GM23338 (cell line): ENCODE results near the gene CEP295NL. TPM values are rescaled to one million over a fixed set of nuclear protein-coding genes. Genes with fewer than 3 reads are reported as not detected.

Experiments used
- ATAC-seq: fragments of 200-7000 bp; cut with Tn5 transposase; 3 replicates; pipeline ENCODE4 v1.9.1; 2020
- DNase-seq: peaks from one replicate; pipeline ENCODE4 v3.0.0-alpha.2; 2015; ENCODE audit warnings: low spot score
- H2AFZ ChIP-seq: fragments of 200-600 bp; sonication (generic); 2 replicates; pipeline ENCODE4 v1.8.0; 2016; ENCODE audit warnings: antibody characterized with exemption, mild to moderate bottlenecking, moderate library complexity
- H3F3A ChIP-seq: fragments of 200-600 bp; sonication (generic); replicated peaks from 2 replicates; pipeline ENCODE4 v1.8.0; 2017; ENCODE audit warnings: antibody characterized with exemption, mixed run types, low read depth
- H3K27ac ChIP-seq: fragments of 200-600 bp; sonication (generic); 2 replicates; pipeline ENCODE4 v1.6.1; 2016; ENCODE audit warnings: low read depth
- H3K27me3 ChIP-seq: fragments of 200-600 bp; sonication (generic); 2 replicates; pipeline ENCODE4 v1.8.0; 2016; ENCODE audit warnings: mild to moderate bottlenecking, mixed run types, moderate library complexity; ENCODE audit not compliant: insufficient read depth
- H3K36me3 ChIP-seq: fragments of 200-600 bp; sonication (generic); 2 replicates; pipeline ENCODE4 v1.8.0; 2016; ENCODE audit warnings: mild to moderate bottlenecking; ENCODE audit not compliant: insufficient read depth
- H3K4me1 ChIP-seq: fragments of 200-600 bp; sonication (generic); 2 replicates; pipeline ENCODE4 v1.8.0; 2016; ENCODE audit warnings: mild to moderate bottlenecking, moderate library complexity; ENCODE audit not compliant: insufficient read depth
- H3K4me2 ChIP-seq: fragments of 200-600 bp; sonication (generic); 2 replicates; pipeline ENCODE4 v1.7.1; 2017; ENCODE audit warnings: mixed run types
- H3K4me3 ChIP-seq: fragments of 200-600 bp; sonication (generic); 2 replicates; pipeline ENCODE4 v1.6.1; 2016; ENCODE audit warnings: mixed run types
- H3K79me2 ChIP-seq: fragments of 200-600 bp; sonication (generic); replicated peaks from 2 replicates; pipeline ENCODE4 v1.8.0; 2017; ENCODE audit warnings: mild to moderate bottlenecking; ENCODE audit not compliant: insufficient read depth
- H3K9me2 ChIP-seq: fragments of 200-600 bp; sonication (generic); 2 replicates; pipeline ENCODE4 v1.8.0; 2017; ENCODE audit not compliant: insufficient read depth
- H4K20me1 ChIP-seq: fragments of 200-600 bp; sonication (generic); replicated peaks from 2 replicates; pipeline ENCODE4 v1.8.0; 2017; ENCODE audit warnings: mild to moderate bottlenecking; ENCODE audit not compliant: insufficient read depth
- H3K27ac Mint-ChIP-seq: 2 replicates; pipeline ENCODE4 v1.8.0; 2020; ENCODE audit warnings: inconsistent platforms, mild to moderate bottlenecking, moderate library complexity, mixed read lengths
- H3K27me3 Mint-ChIP-seq: 3 replicates; pipeline ENCODE4 v1.8.0; 2022; ENCODE audit warnings: low read depth, mild to moderate bottlenecking, moderate library complexity, mixed read lengths, inconsistent platforms; ENCODE audit not compliant: insufficient read depth, poor library complexity
- H3K36me3 Mint-ChIP-seq: 3 replicates; pipeline ENCODE4 v1.8.0; 2021; ENCODE audit warnings: low read depth, mild to moderate bottlenecking, inconsistent platforms, moderate library complexity, mixed read lengths
- H3K4me1 Mint-ChIP-seq: 3 replicates; pipeline ENCODE4 v1.8.0; 2020; ENCODE audit warnings: mild to moderate bottlenecking, inconsistent platforms, mixed read lengths
- H3K4me3 Mint-ChIP-seq: 3 replicates; pipeline ENCODE4 v1.8.0; 2021; ENCODE audit warnings: moderate library complexity, mild to moderate bottlenecking, inconsistent platforms, mixed read lengths
- H3K9me3 Mint-ChIP-seq: 3 replicates; pipeline ENCODE4 v1.8.0; 2020; ENCODE audit warnings: moderate library complexity, mild to moderate bottlenecking, inconsistent platforms, mixed read lengths
- CREB1 ChIP-seq: fragments of 250-450 bp; sonication (Bioruptor Pico); IDR thresholded peaks from 2 replicates; pipeline ENCODE4 v1.5.0; 2020; ENCODE audit warnings: low read depth, mild to moderate bottlenecking, moderate library complexity
- EZH2 ChIP-seq: fragments of 200-600 bp; sonication (generic); IDR thresholded peaks from one replicate; pipeline ENCODE4 v1.8.0; 2017; ENCODE audit warnings: antibody characterized with exemption, mild to moderate bottlenecking, low read depth; ENCODE audit not compliant: unreplicated experiment
- EZH2phosphoT487 ChIP-seq: fragments of 200-600 bp; sonication (generic); IDR thresholded peaks from one replicate; pipeline ENCODE4 v1.8.1; 2018; ENCODE audit warnings: antibody characterized with exemption; ENCODE audit not compliant: unreplicated experiment
- JUNB ChIP-seq: IDR thresholded peaks from one replicate; pipeline ENCODE4 v1.6.1; 2016; ENCODE audit warnings: antibody characterized with exemption; ENCODE audit not compliant: unreplicated experiment
- NANOG ChIP-seq: IDR thresholded peaks from 2 replicates; pipeline ENCODE4 v1.6.1; 2016; ENCODE audit warnings: antibody characterized with exemption, borderline replicate concordance
- POLR2AphosphoS5 ChIP-seq: IDR thresholded peaks from 2 replicates; pipeline ENCODE4 v1.6.1; 2016; ENCODE audit warnings: antibody characterized with exemption, low read depth
- STAT1 ChIP-seq: IDR thresholded peaks from one replicate; pipeline ENCODE4 v1.6.1; 2016; ENCODE audit warnings: antibody characterized with exemption; ENCODE audit not compliant: unreplicated experiment
- ZNF114 ChIP-seq: fragments of 250-450 bp; sonication (Bioruptor Pico); IDR thresholded peaks from 2 replicates; pipeline ENCODE4 v1.5.0; 2020; ENCODE audit warnings: mild to moderate bottlenecking, moderate library complexity
- ZNF331 ChIP-seq: fragments of 250-450 bp; sonication (Bioruptor Pico); IDR thresholded peaks from 2 replicates; pipeline ENCODE4 v1.5.0; 2020; ENCODE audit warnings: low read depth, mild to moderate bottlenecking, moderate library complexity
- polyA plus RNA-seq: library from polyadenylated mRNA; unstranded; fragments of >200 nt; fragmentation: Nextera tagmentation; extraction: Ambion mirVana; gene quantifications from 2 replicates; pipeline ENCODE4 v1.2.1, GENCODE V29; 2016
- total RNA-seq: library from RNA; depleted of rRNA; stranded (reverse); fragments of >200 nt; shearing (Covaris generic); gene quantifications from 2 replicates; pipeline ENCODE4 v1.2.3, GENCODE V29; 2014
- TF ChIP-seq, protein P1 (sequence below), 2 experiments: fragments of 200-600 bp in 1 of 2; sonication (generic) in 1 of 2; conservative IDR thresholded peaks; 2 replicates each; pipeline versions ENCODE4 v1.5.1 to v1.6.1; 2016 to 2017; ENCODE audit warnings: antibody characterized with exemption in 2 of 2, low read depth in 2 of 2, mild to moderate bottlenecking in 2 of 2, moderate library complexity in 1 of 2
- TF ChIP-seq, protein P2 (sequence below): IDR thresholded peaks from 2 replicates; pipeline ENCODE4 v1.6.1; 2016; ENCODE audit warnings: antibody characterized with exemption
- TF ChIP-seq, protein P3 (sequence below): IDR thresholded peaks from one replicate; pipeline ENCODE4 v1.6.1; 2018; ENCODE audit warnings: antibody characterized with exemption; ENCODE audit not compliant: unreplicated experiment
- TF ChIP-seq, protein P4 (sequence below): fragments of 250-450 bp; sonication (Bioruptor Pico); IDR thresholded peaks from 2 replicates; pipeline ENCODE4 v1.5.0; 2020; ENCODE audit warnings: mild to moderate bottlenecking, moderate library complexity

CEP295NL gene
- total and polyA plus RNA-seq, 2 experiments from 2014 or later: 0.69 TPM; not detected in 1

DNA sequence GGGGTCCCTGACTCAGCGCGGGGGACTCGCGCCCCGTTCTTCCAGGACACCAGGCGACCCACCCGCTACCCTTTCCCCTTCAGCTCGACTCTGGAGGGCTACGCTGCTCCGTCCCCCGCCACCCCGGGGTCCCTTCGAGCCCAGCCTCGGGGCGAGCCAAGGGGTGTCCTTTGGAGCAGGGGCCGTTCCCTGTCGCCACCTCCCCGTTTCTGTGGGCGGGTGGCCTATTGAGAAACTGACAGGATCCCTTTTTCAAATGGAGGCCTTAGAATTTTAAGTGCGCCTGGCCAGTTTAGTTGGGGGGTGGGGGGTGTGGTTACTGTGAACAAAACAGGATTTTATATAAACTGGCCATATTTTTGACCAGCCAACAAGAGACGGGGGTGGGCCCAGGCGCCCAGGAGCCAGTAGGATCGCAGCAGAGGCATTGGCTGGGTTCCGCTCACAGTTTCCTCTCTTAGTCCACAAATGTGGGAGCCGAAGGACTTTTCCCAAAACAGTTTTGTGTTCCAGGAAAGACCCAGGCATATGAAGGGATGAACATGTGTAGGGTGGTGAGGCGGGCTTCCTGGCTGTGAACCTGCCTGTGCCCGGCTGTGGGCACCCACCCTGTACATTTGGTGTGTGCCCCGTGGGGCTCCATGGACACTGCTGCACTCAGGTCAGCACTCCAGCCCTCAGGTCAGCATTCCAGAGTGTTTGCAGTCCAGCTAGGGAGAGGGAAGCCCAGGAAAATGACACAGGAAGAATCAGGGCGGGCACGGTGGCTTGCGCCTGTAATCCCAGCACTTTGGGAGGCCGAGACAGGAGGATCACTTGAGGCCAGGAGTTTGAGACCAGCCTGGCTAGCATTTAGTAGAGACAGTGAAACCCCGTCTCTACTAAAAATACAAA is 22.9 kb upstream of the CEP295NL start:
- H3K79me2 ChIP-seq: peaks cover 25% of the 10 kb centered on the region
- H3K4me1 ChIP-seq: peaks cover 13% of the 10 kb centered on the region
- H3K27me3 Mint-ChIP-seq: peaks cover 8% of the 10 kb centered on the region
- peak overlapping the region; percentile 82 for H3K4me3 ChIP-seq
- H3K4me2 ChIP-seq: peak overlapping the region; percentile 90
- ATAC-seq (peak; percentile 15), DNase-seq (peak; percentile 61)
- H3K27ac ChIP-seq: no peak overlapping the region
- H4K20me1 ChIP-seq: peaks cover 13% of the 10 kb centered on the region
- H3K36me3 ChIP-seq: 0 out of 2 replicates have a peak, but pooled peaks cover 3% of the 10 kb centered on the region
- H3K27ac Mint-ChIP-seq: no peak overlapping the region
- H3K9me2 ChIP-seq: no peaks in the 10 kb centered on the region
- H3K9me3 Mint-ChIP-seq: no peaks in the 10 kb centered on the region
- peaks cover 21% of the 10 kb centered on the region for H3K4me1 Mint-ChIP-seq
- peak overlapping the region; percentile 87 for H2AFZ ChIP-seq
- no peaks in the 10 kb centered on the region for H3K27me3 ChIP-seq
- H3F3A ChIP-seq: 0 out of 2 replicates have a peak, but pooled peaks cover 3% of the 10 kb centered on the region
- H3K4me3 Mint-ChIP-seq: peak overlapping the region; percentile 69
- no peak for TF ChIP-seq ZNF331
- no peak for TF ChIP-seq STAT1
- no peak for TF ChIP-seq CREB1
- TF ChIP-seq JUNB: no peak
- TF ChIP-seq, protein P1, sequence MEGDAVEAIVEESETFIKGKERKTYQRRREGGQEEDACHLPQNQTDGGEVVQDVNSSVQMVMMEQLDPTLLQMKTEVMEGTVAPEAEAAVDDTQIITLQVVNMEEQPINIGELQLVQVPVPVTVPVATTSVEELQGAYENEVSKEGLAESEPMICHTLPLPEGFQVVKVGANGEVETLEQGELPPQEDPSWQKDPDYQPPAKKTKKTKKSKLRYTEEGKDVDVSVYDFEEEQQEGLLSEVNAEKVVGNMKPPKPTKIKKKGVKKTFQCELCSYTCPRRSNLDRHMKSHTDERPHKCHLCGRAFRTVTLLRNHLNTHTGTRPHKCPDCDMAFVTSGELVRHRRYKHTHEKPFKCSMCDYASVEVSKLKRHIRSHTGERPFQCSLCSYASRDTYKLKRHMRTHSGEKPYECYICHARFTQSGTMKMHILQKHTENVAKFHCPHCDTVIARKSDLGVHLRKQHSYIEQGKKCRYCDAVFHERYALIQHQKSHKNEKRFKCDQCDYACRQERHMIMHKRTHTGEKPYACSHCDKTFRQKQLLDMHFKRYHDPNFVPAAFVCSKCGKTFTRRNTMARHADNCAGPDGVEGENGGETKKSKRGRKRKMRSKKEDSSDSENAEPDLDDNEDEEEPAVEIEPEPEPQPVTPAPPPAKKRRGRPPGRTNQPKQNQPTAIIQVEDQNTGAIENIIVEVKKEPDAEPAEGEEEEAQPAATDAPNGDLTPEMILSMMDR (conservative IDR thresholded peaks at IDR 0.05; ENCODE audit: low read depth in 2 of 2): no peak
- no peak for TF ChIP-seq NANOG
- no peak for TF ChIP-seq EZH2phosphoT487
- TF ChIP-seq ZNF114 (CRISPR knock-in tag): no peak
- no peak for TF ChIP-seq EZH2
- TF ChIP-seq, protein P2, sequence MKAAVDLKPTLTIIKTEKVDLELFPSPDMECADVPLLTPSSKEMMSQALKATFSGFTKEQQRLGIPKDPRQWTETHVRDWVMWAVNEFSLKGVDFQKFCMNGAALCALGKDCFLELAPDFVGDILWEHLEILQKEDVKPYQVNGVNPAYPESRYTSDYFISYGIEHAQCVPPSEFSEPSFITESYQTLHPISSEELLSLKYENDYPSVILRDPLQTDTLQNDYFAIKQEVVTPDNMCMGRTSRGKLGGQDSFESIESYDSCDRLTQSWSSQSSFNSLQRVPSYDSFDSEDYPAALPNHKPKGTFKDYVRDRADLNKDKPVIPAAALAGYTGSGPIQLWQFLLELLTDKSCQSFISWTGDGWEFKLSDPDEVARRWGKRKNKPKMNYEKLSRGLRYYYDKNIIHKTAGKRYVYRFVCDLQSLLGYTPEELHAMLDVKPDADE: no peak
- TF ChIP-seq POLR2AphosphoS5: no peak
- TF ChIP-seq, protein P3, sequence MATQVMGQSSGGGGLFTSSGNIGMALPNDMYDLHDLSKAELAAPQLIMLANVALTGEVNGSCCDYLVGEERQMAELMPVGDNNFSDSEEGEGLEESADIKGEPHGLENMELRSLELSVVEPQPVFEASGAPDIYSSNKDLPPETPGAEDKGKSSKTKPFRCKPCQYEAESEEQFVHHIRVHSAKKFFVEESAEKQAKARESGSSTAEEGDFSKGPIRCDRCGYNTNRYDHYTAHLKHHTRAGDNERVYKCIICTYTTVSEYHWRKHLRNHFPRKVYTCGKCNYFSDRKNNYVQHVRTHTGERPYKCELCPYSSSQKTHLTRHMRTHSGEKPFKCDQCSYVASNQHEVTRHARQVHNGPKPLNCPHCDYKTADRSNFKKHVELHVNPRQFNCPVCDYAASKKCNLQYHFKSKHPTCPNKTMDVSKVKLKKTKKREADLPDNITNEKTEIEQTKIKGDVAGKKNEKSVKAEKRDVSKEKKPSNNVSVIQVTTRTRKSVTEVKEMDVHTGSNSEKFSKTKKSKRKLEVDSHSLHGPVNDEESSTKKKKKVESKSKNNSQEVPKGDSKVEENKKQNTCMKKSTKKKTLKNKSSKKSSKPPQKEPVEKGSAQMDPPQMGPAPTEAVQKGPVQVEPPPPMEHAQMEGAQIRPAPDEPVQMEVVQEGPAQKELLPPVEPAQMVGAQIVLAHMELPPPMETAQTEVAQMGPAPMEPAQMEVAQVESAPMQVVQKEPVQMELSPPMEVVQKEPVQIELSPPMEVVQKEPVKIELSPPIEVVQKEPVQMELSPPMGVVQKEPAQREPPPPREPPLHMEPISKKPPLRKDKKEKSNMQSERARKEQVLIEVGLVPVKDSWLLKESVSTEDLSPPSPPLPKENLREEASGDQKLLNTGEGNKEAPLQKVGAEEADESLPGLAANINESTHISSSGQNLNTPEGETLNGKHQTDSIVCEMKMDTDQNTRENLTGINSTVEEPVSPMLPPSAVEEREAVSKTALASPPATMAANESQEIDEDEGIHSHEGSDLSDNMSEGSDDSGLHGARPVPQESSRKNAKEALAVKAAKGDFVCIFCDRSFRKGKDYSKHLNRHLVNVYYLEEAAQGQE: no peak
- TF ChIP-seq, protein P4, sequence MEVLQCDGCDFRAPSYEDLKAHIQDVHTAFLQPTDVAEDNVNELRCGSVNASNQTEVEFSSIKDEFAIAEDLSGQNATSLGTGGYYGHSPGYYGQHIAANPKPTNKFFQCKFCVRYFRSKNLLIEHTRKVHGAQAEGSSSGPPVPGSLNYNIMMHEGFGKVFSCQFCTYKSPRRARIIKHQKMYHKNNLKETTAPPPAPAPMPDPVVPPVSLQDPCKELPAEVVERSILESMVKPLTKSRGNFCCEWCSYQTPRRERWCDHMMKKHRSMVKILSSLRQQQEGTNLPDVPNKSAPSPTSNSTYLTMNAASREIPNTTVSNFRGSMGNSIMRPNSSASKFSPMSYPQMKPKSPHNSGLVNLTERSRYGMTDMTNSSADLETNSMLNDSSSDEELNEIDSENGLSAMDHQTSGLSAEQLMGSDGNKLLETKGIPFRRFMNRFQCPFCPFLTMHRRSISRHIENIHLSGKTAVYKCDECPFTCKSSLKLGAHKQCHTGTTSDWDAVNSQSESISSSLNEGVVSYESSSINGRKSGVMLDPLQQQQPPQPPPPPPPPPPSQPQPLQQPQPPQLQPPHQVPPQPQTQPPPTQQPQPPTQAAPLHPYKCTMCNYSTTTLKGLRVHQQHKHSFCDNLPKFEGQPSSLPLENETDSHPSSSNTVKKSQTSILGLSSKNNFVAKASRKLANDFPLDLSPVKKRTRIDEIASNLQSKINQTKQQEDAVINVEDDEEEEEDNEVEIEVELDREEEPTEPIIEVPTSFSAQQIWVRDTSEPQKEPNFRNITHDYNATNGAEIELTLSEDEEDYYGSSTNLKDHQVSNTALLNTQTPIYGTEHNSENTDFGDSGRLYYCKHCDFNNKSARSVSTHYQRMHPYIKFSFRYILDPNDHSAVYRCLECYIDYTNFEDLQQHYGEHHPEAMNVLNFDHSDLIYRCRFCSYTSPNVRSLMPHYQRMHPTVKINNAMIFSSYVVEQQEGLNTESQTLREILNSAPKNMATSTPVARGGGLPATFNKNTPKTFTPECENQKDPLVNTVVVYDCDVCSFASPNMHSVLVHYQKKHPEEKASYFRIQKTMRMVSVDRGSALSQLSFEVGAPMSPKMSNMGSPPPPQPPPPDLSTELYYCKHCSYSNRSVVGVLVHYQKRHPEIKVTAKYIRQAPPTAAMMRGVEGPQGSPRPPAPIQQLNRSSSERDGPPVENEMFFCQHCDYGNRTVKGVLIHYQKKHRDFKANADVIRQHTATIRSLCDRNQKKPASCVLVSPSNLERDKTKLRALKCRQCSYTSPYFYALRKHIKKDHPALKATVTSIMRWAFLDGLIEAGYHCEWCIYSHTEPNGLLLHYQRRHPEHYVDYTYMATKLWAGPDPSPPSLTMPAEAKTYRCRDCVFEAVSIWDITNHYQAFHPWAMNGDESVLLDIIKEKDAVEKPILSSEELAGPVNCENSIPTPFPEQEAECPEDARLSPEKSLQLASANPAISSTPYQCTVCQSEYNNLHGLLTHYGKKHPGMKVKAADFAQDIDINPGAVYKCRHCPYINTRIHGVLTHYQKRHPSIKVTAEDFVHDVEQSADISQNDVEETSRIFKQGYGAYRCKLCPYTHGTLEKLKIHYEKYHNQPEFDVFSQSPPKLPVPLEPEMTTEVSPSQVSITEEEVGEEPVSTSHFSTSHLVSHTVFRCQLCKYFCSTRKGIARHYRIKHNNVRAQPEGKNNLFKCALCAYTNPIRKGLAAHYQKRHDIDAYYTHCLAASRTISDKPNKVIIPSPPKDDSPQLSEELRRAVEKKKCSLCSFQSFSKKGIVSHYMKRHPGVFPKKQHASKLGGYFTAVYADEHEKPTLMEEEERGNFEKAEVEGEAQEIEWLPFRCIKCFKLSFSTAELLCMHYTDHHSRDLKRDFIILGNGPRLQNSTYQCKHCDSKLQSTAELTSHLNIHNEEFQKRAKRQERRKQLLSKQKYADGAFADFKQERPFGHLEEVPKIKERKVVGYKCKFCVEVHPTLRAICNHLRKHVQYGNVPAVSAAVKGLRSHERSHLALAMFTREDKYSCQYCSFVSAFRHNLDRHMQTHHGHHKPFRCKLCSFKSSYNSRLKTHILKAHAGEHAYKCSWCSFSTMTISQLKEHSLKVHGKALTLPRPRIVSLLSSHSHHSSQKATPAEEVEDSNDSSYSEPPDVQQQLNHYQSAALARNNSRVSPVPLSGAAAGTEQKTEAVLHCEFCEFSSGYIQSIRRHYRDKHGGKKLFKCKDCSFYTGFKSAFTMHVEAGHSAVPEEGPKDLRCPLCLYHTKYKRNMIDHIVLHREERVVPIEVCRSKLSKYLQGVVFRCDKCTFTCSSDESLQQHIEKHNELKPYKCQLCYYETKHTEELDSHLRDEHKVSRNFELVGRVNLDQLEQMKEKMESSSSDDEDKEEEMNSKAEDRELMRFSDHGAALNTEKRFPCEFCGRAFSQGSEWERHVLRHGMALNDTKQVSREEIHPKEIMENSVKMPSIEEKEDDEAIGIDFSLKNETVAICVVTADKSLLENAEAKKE: no peak
- no peaks in the 10 kb centered on the region for H3K36me3 Mint-ChIP-seq
